GM21447 (cell line): Measurements from ENCODE around the gene CTNNA2.

Experiments used
- ATAC-seq: cut with Tn5 transposase; IDR thresholded peaks from one replicate; pipeline ENCODE4 v1.9.1; 2021; ENCODE audit not compliant: unreplicated experiment

Gene CTNNA2

GRCh38 chr2:80348953-80349352 lies 836.1 kb downstream of the CTNNA2 start:
- ATAC-seq, result no peak

GRCh38 chr2:80351231-80351630 lies 838.4 kb downstream of the CTNNA2 start:
- no peak for ATAC-seq

GRCh38 chr2:80354858-80355257 lies 842.0 kb downstream of the CTNNA2 start:
- ATAC-seq, result no peak

GRCh38 chr2:80361904-80362303 lies 849.1 kb downstream of the CTNNA2 start:
- no peak for ATAC-seq

- no peak for ATAC-seq
Observed at GRCh38 chr2:80363330-80363729, 850.5 kb downstream of the CTNNA2 start.

GRCh38 chr2:80363791-80364349 lies 851.0 kb downstream of the CTNNA2 start:
- ATAC-seq, result no peak

- no peak for ATAC-seq
Observed at GRCh38 chr2:80364524-80365212, 851.8 kb downstream of the CTNNA2 start.

GRCh38 chr2:80365762-80366161 lies 852.9 kb downstream of the CTNNA2 start:
- ATAC-seq, result no peak

- ATAC-seq, result no peak
Observed at GRCh38 chr2:80370375-80371009, 857.6 kb downstream of the CTNNA2 start.

GRCh38 chr2:80374105-80374504 lies 861.3 kb downstream of the CTNNA2 start:
- no peak for ATAC-seq

- ATAC-seq, result no peak
Observed at GRCh38 chr2:80377071-80377470, 864.2 kb downstream of the CTNNA2 start.

GRCh38 chr2:80380736-80381135 lies 867.9 kb downstream of the CTNNA2 start:
- ATAC-seq, result no peak

- no peak for ATAC-seq
Observed at GRCh38 chr2:80381666-80382065, 868.8 kb downstream of the CTNNA2 start.

GRCh38 chr2:80392441-80392840 lies 879.6 kb downstream of the CTNNA2 start:
- ATAC-seq, result no peak

- ATAC-seq, result no peak
Observed at GRCh38 chr2:80393991-80394390, 881.1 kb downstream of the CTNNA2 start.

GRCh38 chr2:80395251-80395650 lies 882.4 kb downstream of the CTNNA2 start:
- no peak for ATAC-seq

- no peak for ATAC-seq
Observed at GRCh38 chr2:80396276-80396675, 883.4 kb downstream of the CTNNA2 start.

- ATAC-seq, result no peak
Observed at GRCh38 chr2:80403081-80403480, 890.2 kb downstream of the CTNNA2 start.

GRCh38 chr2:80407377-80407776 lies 894.5 kb downstream of the CTNNA2 start:
- no peak for ATAC-seq

GRCh38 chr2:80410346-80410745 lies 897.5 kb downstream of the CTNNA2 start:
- no peak for ATAC-seq

- ATAC-seq, result no peak
Observed at GRCh38 chr2:80413136-80413535, 900.3 kb downstream of the CTNNA2 start.

GRCh38 chr2:80417737-80418136 lies 904.9 kb downstream of the CTNNA2 start:
- ATAC-seq, result no peak
